ENCODE results near the gene CCNL2.

Gene CCNL2

DNA sequence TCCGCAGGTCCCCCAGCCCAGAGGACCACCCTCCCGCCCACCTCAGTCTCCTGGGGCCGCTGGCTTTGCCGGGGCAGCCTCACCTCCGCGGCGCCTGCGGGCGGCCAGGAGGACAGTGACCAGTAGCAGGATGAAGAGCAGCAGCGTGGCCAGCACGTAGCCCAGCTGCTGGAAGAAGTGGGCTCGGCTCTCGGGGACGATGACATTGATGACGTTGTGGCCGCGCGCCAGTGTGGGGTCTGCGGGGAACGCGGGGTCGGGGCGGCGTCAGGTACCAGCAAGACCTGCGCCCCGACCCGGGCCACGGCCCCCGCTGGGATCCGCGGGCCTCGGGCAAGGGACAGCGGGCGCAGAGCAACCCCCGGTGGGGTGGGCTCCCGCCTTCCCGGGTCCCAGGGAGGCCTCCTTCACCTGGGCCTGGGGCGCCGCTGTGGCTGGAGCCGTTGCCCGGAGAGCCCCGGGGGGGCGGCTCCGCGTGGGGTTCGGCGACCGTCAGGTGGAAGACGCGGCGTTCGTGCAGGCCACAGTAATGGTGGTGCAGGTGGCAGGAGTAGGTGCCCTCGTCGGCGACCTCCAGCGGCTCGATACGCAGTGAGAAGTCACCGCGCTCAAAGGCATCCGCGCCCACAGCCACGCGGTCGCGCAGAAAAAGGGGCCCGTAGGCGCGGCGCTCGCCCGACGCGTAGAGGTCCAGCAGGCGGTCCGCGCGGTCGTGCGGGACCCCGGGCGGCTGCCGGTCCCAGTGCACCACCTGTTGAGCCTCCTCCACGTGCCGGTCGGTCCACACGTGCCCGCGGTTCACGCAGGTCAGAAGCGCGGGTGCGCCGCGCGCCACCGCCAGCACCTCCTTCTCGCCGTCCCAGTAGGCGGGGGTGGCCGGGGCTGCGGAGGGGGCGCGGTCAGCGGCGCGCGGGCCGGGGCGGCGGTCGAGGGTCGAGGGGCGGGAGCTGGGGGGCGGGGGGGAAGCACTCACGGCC, 44.6 kb downstream of the CCNL2 start:
- DNase-seq: no peak

DNA sequence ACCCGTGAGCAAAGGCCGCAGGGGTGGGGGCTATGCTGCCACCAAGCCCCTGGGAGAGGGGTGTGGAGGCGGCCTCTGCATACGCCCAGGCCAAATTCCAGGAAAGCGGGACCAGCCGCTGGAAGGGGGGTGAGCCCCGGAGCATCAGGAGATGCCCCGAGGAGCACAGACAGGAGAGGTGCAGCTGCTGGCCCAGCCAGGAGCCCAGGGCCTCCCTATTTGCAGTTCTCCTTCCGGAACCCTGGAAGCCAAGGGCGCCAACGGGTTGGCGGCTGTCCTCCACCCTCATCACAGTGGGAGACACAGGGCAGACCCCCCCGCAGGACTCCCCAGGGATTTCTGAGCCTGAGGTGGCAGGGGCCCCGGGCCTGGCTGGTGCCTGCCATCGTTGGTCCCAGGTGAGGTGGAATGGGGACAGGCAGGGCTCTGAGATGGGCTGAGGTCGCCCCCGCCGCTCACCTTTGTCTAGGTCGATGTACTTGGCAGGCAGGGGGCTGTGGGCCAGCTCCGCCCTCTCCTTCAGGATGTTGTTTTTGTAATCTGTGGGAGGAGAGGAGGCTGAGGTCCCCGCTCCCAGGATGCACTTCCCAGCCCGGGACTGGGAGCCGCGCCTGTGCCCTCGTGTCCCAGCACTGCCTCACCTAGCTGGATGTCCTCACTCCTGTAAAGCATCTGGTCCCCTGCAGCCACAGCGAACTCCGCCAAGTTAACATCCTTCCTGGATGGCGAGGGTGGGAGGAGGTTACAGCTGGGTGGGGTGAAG, 45.6 kb downstream of the CCNL2 start:
- peak; percentile 29 for DNase-seq

DNA sequence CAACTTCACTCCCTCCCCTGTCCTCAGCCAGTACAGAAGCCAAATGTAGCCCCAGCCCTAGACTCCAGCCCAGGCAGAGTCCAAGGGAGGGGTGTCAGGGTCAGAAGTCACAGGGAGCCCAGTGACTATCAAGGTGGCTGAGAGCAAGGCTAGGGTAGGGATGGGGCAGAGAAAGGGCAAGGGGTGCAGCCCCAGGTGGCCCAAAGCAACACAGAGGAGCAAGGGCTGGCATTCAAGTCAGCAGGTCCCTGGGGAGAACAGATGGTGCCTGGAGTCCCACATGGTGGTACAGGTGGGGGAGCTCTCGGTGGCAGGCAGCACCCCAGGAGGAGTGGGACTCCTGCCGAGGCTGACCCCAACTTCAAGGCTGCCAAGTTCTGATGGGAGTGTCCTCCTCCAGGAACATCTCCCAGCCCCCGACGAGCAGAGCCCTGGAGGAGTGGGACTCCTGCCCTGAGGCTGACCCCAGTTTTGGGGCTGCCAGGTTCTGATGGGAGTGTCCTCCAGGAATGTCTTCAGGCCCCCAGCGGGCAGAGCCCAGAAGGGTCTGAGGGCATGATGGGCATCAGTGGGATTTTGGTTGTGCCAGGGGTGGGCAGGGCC, 46.2 kb downstream of the CCNL2 start:
- DNase-seq: no peak

DNA sequence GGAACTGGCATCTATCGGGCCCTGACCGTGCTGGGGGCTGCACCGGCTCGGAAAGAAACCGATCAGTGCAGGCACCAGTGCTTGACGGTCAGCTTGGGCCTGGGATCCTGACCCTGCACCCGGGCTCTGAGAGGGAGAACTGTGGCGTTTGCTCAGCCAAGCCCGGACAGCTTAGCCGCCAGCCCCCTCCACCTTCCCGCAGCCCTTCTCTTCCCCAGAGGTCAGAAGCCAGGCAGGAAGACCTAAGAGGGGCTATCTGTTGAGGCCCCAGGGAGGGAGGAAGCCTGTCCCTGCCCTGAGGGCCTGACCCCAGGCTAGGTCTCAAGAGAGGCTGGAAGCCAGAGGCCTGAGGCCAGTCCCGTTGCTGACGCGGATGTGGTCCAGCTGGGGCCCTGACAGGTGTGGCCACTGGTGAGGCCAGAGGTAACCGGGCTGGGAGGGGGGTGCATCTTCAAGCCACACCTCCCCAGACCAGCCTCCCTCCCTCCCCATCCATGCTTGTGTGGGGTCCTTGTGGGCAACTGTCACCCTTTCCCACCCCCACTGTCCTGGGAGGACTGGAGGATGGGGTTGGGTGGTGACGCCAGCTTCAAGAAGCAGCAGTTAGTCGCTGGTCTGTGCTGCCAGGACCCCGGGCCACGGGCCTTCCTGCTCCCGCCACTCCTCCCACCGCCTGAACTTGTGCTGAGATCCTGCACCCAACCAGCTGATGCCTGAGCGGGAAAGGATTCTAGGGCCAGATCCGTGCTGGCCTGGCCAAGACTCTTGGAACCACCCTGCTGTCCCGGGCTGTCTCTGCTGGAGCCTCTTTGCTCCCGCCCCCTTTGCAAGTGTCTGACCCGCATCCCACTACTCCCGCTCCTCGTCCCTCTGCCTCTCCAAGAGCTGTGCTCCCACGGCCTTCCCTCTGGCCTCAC, 47.4 kb downstream of the CCNL2 start:
- no peak for DNase-seq

DNA sequence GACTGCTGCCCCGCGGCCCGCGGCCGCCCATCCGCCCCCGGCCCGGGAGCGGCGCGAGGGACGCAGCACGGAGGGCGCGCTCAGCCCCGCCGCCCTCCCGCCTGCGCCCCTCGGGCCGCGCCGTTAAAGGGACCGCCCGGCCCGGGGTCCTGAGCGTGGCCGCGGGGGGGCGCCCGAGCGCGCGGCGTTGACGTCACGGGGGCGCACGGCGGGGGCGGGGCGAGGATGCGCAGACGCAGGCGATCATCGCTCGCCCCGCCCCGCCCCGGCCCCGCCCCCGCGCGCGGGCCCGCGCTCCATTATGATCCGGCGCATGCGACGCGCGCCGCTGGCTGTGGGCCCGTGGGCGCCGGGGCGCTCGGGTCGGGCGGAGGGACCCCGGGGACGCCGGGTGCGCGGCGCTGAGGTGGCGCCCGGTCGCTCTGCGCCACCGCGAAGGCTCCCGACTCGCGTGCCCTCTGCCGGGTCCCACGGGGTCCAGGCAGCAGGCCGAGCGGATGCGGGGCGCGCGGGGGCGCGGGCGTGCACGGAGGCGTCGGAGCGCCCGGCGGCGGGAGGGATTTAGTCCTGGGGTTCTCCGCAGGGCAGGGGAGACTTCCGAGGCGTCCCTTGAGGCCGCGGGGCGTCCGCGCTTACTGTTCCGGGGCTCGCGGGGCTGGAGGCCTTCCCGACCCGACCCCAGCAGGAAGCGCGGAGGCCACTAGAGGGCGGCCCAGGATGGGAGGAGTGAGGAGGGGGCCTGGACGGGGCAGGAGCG, 49.7 kb downstream of the CCNL2 start, which contains the start of gene DVL1:
Gene DVL1, minus strand, starts transcription at position 163 of the 757 bp plus-strand sequence. CDS start 353 bp downstream, outside the sequence.
- DNase-seq: peak; percentile 51

DNA sequence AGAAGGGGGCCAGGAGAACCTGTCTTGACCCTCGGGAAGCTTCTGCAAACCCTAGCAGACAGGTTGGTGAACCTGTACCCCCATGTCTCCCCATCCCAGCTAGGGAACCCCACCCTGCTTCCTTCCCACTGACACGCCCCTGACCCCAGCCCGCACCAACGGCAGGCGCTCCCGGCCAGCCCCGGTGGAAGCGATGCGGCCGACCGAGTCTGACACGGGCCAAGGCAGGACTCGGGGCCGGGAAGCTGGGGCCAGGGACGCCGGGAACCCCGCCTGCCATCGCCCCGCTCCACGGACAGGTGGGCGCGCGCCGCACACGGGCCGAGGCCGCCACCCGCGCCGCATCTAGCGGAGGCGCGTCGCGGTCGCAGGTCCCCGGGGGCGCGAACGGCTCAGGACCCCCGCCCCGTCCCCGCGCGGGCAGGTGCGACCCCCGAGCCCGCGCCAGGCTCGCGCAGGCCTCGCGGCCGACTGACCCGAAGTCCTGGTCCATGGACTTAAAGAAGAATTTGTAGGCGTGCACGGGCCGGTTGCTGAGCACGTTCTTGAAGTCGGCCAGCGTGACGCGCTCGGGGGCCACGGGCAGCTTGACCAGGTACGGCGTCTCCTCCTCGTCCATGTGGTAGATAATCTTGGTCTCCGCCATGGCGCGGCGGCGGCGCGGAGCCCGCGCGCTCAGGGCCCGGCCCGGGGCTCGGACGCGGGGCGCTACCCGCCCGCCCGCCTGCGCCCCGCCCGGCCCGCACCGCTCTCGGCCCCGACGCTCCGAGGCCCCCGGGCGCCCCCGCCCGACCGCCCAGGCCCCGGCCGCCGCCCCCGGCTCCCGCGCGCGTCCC, 50.5 kb downstream of the CCNL2 start:
- DNase-seq: no peak

DNA sequence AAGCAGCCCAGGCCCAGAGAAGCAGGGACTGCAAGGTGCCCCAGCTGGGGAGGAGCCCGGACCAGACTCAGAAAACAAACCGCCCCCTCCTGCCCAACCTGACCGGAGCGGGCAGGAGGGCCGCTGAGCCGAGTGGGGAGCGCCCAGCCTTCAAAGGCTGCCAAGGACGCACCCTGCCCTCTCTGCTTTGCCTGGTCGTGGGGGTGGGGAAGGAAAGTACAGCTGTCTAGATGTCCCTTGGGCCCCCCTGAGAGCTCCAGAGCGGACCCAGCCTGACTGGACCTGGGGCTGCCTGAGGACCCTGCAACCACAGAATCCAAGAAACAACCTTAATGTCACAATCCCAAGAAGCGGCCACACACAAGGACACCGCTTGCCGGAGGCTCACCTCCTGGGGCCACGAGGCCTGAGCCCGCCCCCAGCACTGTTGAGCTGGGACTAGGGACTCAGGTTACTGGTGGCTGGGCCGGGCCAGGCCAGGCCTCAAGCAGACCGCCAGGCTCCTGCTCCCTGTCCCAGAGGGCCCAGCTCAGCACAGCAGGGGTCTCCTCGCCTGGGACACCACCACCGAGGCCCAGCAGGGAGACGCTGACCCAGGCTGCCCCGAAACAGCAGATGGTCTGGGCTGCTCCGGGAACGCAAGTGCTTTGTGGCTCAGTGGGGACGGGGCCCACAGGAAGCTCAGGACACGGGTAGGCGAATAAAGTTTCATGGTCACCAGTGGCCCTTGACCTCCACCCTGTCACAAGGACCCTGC, 51.3 kb downstream of the CCNL2 start:
- no peak for DNase-seq

DNA sequence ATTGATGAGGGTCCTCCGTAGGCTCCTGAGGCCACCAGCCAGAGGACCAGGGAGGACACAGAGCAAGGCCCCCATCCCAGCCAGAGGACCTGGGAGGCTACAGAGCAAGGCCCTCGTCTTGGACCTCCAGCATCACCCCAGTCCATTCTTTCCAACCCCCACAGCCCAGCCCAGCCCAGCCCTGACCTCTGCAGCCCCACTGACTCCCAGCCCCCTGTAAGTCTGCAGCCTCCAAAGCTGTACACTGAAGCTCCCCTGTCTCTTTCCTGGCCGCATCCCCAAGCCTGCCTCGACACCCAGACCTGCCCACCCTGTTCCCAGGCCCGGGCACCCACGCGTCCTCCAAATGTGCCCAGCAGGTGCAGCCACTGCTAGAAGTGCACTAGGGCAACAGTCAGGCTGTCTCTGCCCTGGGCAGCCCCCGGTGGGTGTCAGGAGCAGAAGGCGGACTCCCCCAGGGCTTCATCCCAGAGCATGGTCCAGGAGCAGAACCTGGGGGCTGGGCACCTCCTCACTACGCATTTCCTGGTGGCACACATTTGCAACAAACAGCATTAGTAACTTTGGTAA, 52.0 kb downstream of the CCNL2 start:
- DNase-seq: no peak

DNA sequence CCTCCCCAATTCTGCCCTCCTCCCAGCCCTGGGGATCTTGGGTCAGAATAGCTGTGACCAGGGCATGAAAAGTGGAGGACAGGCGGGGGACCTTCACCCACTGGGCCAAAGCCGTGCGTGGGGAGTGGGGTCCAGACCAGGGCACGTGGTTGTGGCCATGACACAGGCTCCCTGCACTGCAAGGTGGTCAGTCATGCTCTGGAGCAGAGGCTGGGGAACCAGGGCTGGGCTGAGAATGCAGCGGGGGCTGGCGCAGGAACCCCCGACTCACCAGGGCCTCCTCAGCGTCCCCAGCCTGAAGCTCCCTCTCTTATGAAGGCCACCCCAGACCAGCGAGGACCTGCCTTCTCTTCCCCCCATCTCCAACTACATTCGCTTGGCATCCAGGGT, 52.6 kb downstream of the CCNL2 start:
- DNase-seq: no peak

DNA sequence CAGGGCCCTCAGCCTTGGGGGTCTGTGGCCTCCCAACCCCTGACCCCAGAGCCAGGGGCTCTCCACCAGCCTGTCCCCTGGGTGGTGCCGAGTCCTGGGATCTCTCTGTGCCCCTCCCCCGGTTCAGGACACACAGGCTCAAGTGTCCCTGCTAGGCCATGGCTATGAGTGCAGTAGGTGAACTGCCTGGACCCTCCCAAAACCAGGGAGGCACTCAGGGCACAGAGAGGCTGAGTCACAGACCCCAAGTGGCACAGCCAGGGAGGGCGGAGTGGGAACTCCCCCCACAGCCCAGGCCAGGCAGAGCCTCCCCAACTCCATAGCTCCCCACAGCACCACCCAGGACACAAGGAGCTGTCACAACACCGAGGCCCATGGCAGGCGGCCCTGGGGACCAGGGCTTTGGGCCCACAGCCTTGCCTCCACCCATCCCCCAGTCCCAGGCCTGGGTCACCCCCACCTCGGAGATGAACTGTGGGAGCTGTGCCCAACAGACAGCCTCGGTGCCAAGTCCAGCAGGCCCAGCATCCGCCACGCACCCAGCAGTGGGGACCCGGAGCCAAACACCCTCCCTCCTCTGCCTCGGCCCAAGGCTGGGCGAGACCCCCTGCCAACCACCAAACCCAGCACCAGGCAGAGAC, 53.2 kb downstream of the CCNL2 start:
- DNase-seq: no peak

DNA sequence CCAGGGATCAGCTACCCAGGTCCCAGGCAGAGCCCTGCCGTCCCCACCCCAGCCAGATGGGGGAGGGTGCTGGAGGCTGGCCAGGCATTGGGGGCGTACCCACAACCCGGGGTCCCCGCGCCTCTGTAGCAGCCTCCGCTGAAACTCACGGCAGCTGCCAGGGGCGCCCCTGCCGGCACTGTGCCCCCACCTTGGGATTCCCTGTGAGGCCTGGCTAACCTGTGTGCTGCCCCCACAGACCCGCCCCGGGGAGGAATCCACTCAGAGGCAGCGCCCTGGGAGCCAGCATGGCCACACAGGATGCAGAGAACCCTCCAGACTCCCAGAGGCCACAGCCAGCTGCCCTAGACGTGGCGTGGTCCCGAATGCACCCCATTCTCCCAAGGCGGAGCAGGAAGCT, 53.8 kb downstream of the CCNL2 start:
- DNase-seq: no peak

DNA sequence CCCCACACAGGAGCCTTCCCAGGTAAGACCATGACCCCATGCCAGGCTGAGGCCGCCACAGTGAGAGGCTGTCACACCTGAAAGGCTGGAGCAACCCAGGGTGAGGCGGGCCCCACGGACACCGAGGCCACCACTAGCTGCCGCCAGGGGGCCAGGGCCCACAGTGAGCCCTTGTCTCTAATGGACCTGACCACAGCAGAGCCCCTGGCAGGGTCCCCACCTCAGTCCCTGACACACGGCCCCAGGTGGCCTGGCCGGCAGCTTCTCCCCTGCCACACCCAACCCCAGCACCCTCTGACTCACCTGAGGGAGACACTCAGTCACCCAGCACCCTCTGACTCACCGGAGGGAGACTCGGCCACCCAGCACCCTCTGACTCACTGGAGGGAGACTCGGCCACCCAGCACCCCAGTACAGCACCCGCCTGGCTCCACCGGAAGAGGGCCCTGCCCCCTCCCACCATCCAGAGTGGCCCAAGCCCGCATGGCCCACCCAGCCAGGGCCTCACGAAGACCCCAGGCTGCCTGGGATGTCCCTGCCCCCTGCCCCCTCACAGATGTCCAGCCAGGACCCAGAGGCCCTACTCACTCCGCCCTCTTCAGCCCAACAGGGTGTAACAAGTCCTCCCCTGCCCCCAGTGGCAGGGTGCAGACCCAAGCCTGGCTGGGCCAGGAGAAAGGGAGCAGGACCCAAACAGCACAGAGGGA, 54.3 kb downstream of the CCNL2 start:
- DNase-seq: no peak

DNA sequence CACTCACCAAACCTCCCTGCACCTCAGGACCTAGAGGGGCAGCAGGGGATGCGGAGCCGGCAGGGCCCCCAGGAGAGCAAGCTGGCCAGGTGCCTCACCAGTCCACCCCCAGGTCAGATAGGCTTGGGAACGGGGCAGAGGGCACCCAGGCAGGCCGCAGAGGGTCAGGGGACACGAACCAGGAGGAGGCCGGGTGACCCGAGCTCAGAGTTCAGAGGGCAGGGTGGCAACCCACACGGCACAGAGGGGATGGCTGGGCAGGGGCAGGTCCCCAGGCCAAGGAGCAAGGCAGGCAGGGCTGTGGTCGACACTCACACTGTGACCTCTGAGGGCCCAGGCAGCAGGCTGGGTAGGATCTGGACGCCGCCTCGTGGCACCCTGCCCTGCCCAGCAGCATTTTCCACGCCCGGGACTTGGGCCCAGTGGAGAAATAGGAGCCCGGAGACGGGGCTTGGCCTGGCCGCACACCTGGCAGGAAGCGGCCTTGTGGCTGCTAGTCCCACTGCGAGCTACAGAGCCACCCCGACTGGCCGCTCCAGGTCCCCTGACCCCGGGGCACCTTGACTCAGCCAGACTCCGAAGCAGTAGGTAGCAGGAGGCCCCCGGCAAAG, 55.2 kb downstream of the CCNL2 start:
- no peak for DNase-seq

DNA sequence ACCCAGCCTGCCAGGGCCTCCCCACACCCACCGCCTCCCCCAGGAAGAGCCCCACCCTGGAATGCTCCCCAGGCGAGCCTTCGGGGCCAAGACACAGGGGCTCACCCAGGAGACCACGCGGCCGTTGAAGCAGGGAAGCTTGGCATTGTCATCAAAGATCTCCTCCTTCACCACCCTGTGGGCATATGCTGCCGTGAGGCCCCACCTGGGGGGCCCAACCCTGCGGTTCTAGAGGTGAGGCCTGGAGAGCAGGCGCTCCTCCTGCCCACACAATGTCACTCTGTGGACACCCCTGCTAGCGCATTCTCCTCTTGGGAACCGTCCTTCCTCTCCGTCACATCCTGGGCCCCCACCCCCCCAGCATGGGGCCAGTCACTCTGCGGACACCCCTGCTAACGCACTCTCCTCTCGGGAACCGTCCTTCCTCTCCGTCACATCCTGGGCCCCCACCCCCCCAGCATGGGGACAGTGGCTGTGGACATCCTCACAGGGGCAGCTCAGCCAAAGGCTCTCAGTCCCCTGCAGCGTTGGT, 56.5 kb downstream of the CCNL2 start:
- DNase-seq: no peak

DNA sequence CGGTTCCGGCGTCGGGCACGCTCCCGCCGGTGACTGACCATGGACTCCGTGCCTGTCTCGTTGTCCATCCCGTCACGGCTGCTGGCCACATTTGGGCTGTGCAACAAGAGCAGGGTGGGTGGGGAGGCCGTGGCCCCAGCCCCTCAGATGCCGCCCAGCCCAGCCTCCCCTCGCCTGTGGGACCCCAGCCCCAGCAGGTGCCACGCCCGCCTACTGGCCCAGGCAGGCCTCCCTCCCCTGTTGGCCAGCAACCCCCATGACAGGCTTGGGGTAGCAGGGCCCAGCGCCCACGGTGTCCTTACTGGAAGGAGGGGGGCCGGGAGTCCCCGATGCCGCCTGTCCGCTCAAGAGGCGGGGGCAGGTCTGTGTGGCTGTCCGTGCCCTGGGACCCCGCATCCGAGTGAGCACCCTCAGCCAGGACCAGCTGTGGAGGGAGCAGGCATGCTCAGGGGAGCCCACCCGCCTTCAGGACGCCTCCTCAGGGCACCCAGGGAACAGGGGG, 57.0 kb downstream of the CCNL2 start:
- DNase-seq: no peak

DNA sequence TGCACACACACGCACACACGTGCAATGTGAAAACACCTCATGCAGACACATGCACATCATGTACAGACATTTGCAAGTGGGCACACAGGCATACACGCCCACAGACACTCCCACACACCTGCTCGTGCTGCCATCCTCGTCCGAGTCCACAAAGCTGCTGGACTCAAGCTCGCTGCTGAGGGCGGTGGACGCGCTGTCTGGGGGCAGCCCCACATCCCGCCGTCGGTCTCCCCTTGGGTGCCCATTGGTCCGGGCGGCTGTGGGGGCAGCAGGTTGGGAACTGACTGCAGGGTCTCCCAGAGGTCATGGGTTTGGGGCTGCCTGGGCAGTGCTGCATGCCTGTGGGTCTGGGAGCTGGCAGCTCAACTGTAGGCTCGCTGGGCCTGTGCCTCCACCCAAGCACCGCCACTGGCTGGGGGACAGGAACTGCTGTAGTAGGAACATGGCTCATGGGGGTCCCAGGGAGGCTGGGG, 57.5 kb downstream of the CCNL2 start:
- DNase-seq: no peak

Data from COR-L47 (cell line).